Endometrial microvascular endothelial cells (primary cell): ENCODE data around the gene FGF14. TPM values are rescaled to one million over a fixed set of nuclear protein-coding genes. Genes with fewer than 3 reads are reported as not detected.

Experiments
- in situ Hi-C: cut with HindIII; loops from 2 replicates; pipeline ENCODE4 v1.10.0; 2017; ENCODE audit warnings: low sequenced_read_pairs, low pct_unique_long_range_greater_than_20kb; ENCODE audit errors: inconsistent ontology term
- total RNA-seq: library from RNA; depleted of rRNA; stranded (reverse); fragments of >200 nt; gene quantifications from one replicate; pipeline ENCODE4 v1.2.3, GENCODE V29; 2015; ENCODE audit errors: inconsistent ontology term

Gene FGF14
- total RNA-seq, 1 donor from 2014 or later = under 0.01 TPM

GRCh38 chr13:102276404-102276803 lies 125.4 kb downstream of the FGF14 start:
- in situ Hi-C loops = no loop called here

GRCh38 chr13:102275969-102276368 lies 125.9 kb downstream of the FGF14 start:
- in situ Hi-C loops = no loop called here

GRCh38 chr13:102273111-102273510 lies 128.7 kb downstream of the FGF14 start:
- in situ Hi-C loops = no loop called here

- in situ Hi-C loops = no loop called here
Observed at GRCh38 chr13:102267191-102267590, 134.7 kb downstream of the FGF14 start.

GRCh38 chr13:102261809-102262208 lies 140.0 kb downstream of the FGF14 start:
- in situ Hi-C loops = no loop called here

GRCh38 chr13:102261316-102261715 lies 140.5 kb downstream of the FGF14 start:
- in situ Hi-C loops = no loop called here

- in situ Hi-C loops = no loop called here
Observed at GRCh38 chr13:102260256-102260655, 141.6 kb downstream of the FGF14 start.

- in situ Hi-C loops = no loop called here
Observed at GRCh38 chr13:102255409-102255808, 146.4 kb downstream of the FGF14 start.

- in situ Hi-C loops = no loop called here
Observed at GRCh38 chr13:102251817-102252216, 150.0 kb downstream of the FGF14 start.

- in situ Hi-C loops = no loop called here
Observed at GRCh38 chr13:102250448-102250847, 151.4 kb downstream of the FGF14 start.

GRCh38 chr13:102244607-102245227 lies 157.1 kb downstream of the FGF14 start:
- in situ Hi-C loops = no loop called here

GRCh38 chr13:102240110-102240509 lies 161.7 kb downstream of the FGF14 start:
- in situ Hi-C loops = no loop called here

GRCh38 chr13:102237230-102237629 lies 164.6 kb downstream of the FGF14 start:
- in situ Hi-C loops = no loop called here

- in situ Hi-C loops = no loop called here
Observed at GRCh38 chr13:102236830-102237229, 165.0 kb downstream of the FGF14 start.

- in situ Hi-C loops = no loop called here
Observed at GRCh38 chr13:102236341-102236740, 165.5 kb downstream of the FGF14 start.

GRCh38 chr13:102235689-102236088 lies 166.2 kb downstream of the FGF14 start:
- in situ Hi-C loops = no loop called here

- in situ Hi-C loops = no loop called here
Observed at GRCh38 chr13:102234618-102235017, 167.2 kb downstream of the FGF14 start.

GRCh38 chr13:102233566-102234208 lies 168.2 kb downstream of the FGF14 start:
- in situ Hi-C loops = no loop called here

GRCh38 chr13:102231479-102231878 lies 170.4 kb downstream of the FGF14 start:
- in situ Hi-C loops = no loop called here

GRCh38 chr13:102227741-102228140 lies 174.1 kb downstream of the FGF14 start:
- in situ Hi-C loops = no loop called here

- in situ Hi-C loops = no loop called here
Observed at GRCh38 chr13:102226591-102226990, 175.3 kb downstream of the FGF14 start.
